Peyer's patch (tissue), 4 donors: ENCODE measurements around the gene DHRS2. TPM values are rescaled to one million over a fixed set of nuclear protein-coding genes. Genes with fewer than 3 reads are reported as not detected.

Experiments used
- DNase-seq, 3 donors: peaks; one replicate each; pipeline ENCODE4 v3.0.0-alpha.2; 2017 to 2019
- H3K27ac ChIP-seq, 4 donors: fragments of 200-600 bp; sonication (generic); one replicate each; pipeline ENCODE4 v1.5.1; 2016 to 2019
- H3K27me3 ChIP-seq, 2 donors: fragments of 200-600 bp; sonication (generic); one replicate each; pipeline ENCODE4 v1.5.1; 2019
- H3K36me3 ChIP-seq, 3 donors: fragments of 200-600 bp; sonication (generic); one replicate each; pipeline ENCODE4 v1.5.1; 2016 to 2019
- H3K4me1 ChIP-seq, 4 donors: fragments of 200-600 bp; sonication (generic); one replicate each; pipeline ENCODE4 v1.5.1; 2016 to 2019
- H3K4me3 ChIP-seq, 4 donors: fragments of 200-600 bp; sonication (generic); 1 replicate in 3 of 4; 2 replicates in 1 of 4; pipeline ENCODE4 v1.5.1; 2016 to 2019; ENCODE audit warnings: mild to moderate bottlenecking in 1 of 4
- H3K9me3 ChIP-seq, 4 donors: fragments of 200-600 bp; sonication (generic); one replicate each; pipeline ENCODE4 v1.5.1; 2016 to 2019; ENCODE audit warnings: mild to moderate bottlenecking in 1 of 4
- CTCF ChIP-seq, 6 experiments: fragments of 450-650 bp in 4 of 6; fragments of 200-600 bp in 2 of 6; sonication (generic) in 1 of 6; IDR thresholded peaks; one replicate each; pipeline ENCODE4 v1.5.1; 2017 to 2019; ENCODE audit warnings: antibody characterized with exemption in 6 of 6, mild to moderate bottlenecking in 3 of 6, moderate library complexity in 1 of 6
- POLR2A ChIP-seq, 2 donors: fragments of 450-650 bp; IDR thresholded peaks; one replicate each; pipeline ENCODE4 v1.5.1; 2017; ENCODE audit warnings: antibody characterized with exemption in 2 of 2, mild to moderate bottlenecking in 2 of 2, moderate library complexity in 2 of 2
- total RNA-seq, 4 donors: library from RNA; depleted of rRNA; stranded (reverse); fragments of >200 nt; gene quantifications; one replicate each; pipeline ENCODE4 v1.1.0, GENCODE V29; 2016

DHRS2 gene
- total RNA-seq, 4 donors from 2014 or later = not detected

DNA sequence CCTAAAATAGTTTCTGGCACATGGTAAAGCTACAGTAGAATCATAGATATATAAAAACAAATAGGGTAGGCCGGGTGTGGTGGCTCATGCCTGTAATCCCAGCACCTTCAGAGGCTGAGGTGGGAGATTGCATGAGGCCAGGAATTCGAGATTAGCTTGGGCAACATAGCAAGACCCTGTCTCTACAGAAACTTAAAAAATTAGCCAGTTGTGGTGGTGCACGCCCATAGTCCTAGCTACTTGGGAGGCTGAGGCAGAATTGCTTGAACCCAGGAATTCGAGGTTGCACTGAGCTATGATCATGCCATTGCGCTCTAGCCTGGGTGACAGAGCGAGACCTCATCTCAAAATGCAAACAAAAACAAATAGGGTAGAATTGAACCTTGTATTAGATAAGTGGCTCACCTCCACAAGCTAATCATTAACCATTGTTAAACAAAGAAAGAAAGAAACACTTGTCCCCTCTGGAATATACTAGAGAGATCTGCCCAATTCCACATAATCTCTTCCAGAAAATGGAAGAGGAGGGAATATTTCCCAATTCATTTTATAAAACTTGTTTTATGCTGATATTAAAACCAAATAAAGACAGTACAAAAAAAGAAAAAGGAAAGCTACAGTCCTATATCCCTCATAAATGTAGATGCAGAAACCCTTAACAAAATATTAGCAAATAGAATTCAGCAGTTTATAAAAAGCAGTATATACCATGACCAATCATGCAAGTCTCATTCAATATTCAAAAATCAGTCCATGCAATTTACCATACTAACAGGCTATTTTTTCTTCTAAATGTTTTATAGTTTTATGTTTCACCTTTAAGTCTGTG, 22.7 kb upstream of the DHRS2 start:
- no peak for TF ChIP-seq CTCF (IDR thresholded peaks at IDR 0.05)
- TF ChIP-seq POLR2A (IDR thresholded peaks at IDR 0.05) = no peak
- Histone ChIP-seq H3K4me1 (peaks cover 0 to 19% (median 5%) of the 10 kb centered on the region in 4 donors), H3K27me3 (no peaks in the 10 kb centered on the region), H3K9me3 (no peaks in the 10 kb centered on the region), H3K27ac (peak overlapping the region in 1 of 4 donors; percentile 0), H3K4me3 (no peak overlapping the region), H3K36me3 (no peaks in the 10 kb centered on the region)
- DNase-seq = no peak

DNA sequence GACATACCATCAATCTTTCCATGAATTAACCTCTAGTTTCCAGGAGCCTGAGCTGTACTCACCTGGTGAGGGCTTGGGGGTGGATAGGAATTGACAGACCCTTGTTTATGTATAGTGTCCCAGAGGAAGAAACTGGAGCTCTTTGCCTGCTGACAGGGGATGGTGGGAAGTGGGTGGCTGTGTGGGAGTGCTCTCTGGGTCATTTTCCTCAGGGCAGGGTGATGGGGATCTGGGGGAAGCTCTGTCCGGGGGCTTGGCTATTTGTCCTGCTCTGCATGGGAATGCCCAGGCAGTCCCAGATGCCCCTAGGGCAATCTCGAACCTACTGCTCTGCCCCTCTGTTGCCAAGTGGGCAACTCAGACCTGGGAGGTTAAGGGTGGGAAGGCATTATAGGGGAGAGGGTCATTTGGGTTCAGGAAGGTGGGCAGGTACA, 21.8 kb upstream of the DHRS2 start:
- no peak for DNase-seq
- no peak overlapping the region for H3K4me3 ChIP-seq
- no peaks in the 10 kb centered on the region for H3K27me3 ChIP-seq
- peaks cover 0 to 19% (median 5%) of the 10 kb centered on the region in 4 donors for H3K4me1 ChIP-seq
- H3K9me3 ChIP-seq = no peaks in the 10 kb centered on the region
- no peaks in the 10 kb centered on the region for H3K36me3 ChIP-seq
- H3K27ac ChIP-seq = peak overlapping the region in 1 of 4 donors; percentile 0
- TF ChIP-seq POLR2A (IDR thresholded peaks at IDR 0.05) (no peak), CTCF (IDR thresholded peaks at IDR 0.05) (no peak)

DNA sequence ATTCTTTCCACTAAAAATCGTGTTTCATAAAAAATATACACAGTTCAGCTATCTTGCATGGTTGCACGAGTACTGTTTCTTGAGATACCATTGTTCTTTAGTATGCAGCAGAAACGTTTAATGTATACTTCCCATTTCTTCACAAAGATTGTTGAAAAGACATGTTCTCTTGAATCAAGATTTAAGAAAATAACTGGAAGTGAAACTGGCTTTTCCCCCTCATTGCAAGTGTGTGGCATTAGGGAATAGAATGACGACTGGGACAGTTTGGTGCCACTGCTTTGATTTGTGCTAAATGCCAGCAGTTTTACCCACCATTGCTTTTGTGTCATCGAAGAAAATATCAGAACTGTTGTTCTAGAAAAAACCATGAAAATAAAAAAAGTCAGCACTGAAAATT, 20.3 kb upstream of the DHRS2 start:
- Histone ChIP-seq H3K4me3 (no peak overlapping the region), H3K9me3 (no peaks in the 10 kb centered on the region), H3K4me1 (peaks cover 0 to 11% (median 1%) of the 10 kb centered on the region in 4 donors), H3K27me3 (no peaks in the 10 kb centered on the region), H3K27ac (no peak overlapping the region), H3K36me3 (no peaks in the 10 kb centered on the region)
- DNase-seq = no peak
- TF ChIP-seq CTCF (IDR thresholded peaks at IDR 0.05) (no peak), POLR2A (IDR thresholded peaks at IDR 0.05) (no peak)

DNA sequence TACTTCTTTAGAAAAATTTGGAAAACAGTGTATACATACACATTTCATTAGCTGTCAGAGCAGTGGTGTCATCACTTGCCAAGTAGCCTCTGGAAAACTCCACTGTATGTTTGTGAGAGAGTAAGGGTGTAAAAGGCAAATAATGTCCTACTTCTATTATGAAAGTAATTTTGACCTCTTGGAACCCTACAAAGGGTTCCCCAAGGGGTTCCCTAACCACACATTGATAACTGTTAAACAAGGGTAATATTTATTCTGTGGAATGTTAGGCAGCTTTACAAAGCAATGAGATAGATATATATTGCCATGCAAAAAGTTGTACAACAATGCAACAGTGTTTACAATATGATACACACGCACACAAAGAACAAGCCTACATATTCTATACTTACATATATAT, 18.6 kb upstream of the DHRS2 start:
- no peak for DNase-seq
- H3K36me3 ChIP-seq = no peaks in the 10 kb centered on the region
- H3K4me3 ChIP-seq = no peak overlapping the region
- no peaks in the 10 kb centered on the region for H3K9me3 ChIP-seq
- peaks cover 0 to 3% (median under 1%) of the 10 kb centered on the region in 4 donors for H3K4me1 ChIP-seq
- no peaks in the 10 kb centered on the region for H3K27me3 ChIP-seq
- no peak overlapping the region for H3K27ac ChIP-seq
- TF ChIP-seq CTCF (IDR thresholded peaks at IDR 0.05) = no peak
- TF ChIP-seq POLR2A (IDR thresholded peaks at IDR 0.05) = no peak

DNA sequence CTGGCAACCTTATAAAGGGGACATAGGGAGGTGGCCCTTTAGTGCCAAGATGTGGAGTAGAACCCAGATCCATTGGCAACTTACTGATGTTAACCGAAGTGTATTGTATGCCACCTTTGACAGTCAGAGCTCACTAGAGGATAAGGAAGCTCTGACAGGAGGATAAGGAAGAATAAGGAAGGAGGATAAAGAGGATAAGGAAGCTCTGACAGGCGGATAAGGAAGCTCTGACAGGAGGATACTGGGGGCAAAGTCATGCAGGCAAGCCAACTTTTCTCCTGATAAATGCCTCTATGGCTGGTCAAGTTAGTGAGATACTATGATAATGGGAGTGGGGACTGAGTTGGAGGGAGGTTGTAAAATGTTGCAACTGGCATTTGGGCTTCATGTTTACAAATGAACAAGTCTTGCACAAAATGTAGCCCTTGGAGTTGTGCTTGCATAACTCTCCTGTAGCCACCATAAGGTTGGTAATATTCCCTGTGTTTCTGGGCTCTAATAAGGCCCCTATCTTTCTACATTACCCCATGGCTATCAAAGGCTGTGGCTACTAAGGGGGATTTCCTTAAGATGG, 17.7 kb upstream of the DHRS2 start:
- Histone ChIP-seq H3K27me3 (no peaks in the 10 kb centered on the region), H3K4me3 (no peak overlapping the region), H3K27ac (no peak overlapping the region), H3K9me3 (no peaks in the 10 kb centered on the region), H3K4me1 (no peaks in the 10 kb centered on the region), H3K36me3 (no peaks in the 10 kb centered on the region)
- DNase-seq = no peak
- no peak for TF ChIP-seq POLR2A (IDR thresholded peaks at IDR 0.05)
- no peak for TF ChIP-seq CTCF (IDR thresholded peaks at IDR 0.05)
